Inferior parietal cortex (tissue), 1 donor: ENCODE results near the gene ECSIT.

Source experiments
- DNase-seq: peaks from one replicate; pipeline ENCODE4 v3.0.0-alpha.2; 2016; ENCODE audit errors: extremely low spot score

Gene ECSIT

DNA sequence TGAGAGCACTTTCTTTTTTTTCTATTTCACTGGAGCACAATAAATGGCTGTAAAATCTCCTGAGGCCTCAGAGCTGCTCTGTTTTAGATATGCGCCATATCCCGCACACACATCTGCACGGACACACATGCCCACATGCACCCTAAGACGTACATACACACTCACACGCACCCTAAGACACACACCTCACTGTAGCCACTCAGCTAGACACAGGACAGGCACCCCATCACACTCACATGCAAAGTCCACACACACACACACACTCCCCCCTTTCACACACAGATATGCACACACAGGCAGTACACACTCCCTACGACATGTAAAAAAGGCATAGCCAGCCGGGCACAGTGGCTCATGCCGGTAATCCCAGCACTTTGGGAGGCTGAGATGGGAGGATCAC lies 21.3 kb upstream of the ECSIT start:
- no peak for DNase-seq

GRCh38 chr19:11549386-11549953 lies 20.5 kb upstream of the ECSIT start:
- DNase-seq, result no peak

DNA sequence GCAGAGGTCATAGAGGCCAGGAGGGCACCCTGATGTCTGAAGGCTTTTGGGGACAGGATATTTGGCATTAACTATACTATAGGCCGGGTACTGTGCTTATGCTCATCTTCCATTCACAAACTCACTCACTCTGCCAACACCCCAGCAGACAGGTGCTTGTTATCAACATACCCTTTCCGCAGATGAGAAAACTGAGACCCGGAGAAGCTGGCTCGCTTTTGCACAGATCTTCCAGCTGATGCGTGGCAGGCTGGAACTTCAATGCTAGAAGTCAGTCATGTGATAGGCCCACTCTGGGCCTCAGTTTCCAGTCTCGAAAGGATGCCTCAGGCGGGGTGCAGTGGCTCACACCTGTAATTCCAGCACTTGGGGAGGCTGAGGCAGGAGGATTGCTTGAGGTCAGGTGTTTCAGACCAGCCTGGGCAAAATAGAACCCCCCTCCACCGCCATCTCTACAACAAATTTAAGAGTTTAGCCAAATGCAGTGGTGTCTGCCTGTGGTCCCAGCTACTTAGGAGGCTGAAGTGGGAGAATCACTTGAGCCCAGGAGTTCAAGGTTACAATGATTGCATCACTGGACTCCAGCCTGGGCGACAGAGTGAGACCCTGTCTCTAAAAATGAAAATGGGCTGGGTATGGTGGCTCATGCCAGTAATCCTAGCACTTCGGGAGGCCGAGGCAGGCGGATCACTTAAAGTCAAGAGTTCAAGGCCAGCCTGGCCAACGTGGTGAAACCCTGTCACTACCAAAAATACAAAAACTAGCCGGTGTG lies 19.2 kb upstream of the ECSIT start:
- no peak for DNase-seq

DNA sequence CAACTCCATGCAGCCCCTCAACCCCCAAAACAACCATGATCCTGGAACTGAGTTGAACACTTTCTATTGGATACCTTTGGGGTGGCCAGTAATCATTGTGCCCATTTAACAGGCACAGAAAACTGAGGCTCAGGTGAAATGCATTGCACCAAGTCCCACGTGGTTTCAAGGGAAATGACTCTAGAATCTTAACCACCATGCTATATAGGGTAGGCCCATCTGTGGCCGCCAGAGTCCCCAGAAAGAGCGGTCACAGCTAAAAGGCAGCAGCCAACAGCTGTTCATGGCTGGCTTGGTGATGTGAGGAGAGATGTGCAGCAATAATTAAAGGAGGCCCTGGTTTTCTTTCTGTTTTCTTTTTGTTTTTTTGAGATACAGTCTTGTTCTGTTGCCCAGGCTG lies 12.3 kb upstream of the ECSIT start:
- no peak for DNase-seq

- no peak for DNase-seq
Observed at GRCh38 chr19:11540645-11541044, 11.7 kb upstream of the ECSIT start.

DNA sequence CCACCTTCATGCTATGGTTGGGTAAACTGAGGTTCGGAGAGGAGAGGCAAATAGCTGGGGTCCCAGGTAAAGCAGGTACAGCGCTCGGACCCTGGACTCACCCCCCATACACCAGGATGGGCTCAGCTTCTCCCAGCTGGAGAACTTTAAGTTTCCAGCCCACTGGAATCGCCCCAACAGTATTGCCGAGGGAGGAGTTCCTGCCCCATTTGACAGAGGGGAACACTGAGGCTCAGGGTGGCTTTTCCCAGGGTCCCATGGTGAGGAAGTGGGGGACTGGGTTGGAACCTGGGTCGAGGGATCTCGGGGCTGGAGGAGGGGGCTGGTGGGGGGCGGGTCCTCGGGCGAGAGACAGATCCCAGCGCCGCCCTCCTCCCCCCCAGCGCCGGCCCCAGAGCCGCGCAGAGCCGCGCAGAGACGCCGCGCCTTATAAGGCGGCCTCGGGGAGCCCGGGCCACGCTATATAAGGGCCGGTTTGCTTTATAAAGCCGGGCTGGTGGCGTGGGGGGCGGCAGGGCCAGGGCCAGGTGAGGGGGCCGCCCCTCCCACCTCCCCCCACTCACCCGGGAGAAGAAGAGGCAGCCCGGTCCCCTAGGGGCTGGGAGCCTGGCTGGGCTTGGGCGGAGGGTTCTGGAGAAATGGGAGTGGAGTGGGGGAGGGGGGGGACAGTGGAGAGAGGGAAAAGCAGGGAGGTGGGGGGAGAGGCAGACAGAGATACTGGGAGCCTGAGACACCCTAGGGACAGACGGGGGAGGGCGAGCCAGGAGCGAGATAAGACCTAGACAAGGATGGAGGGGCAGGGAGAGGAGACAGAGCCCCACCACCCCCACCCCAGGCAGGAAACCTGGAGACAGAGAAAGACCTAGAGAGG lies 10.8 kb upstream of the ECSIT start:
- no peak for DNase-seq

DNA sequence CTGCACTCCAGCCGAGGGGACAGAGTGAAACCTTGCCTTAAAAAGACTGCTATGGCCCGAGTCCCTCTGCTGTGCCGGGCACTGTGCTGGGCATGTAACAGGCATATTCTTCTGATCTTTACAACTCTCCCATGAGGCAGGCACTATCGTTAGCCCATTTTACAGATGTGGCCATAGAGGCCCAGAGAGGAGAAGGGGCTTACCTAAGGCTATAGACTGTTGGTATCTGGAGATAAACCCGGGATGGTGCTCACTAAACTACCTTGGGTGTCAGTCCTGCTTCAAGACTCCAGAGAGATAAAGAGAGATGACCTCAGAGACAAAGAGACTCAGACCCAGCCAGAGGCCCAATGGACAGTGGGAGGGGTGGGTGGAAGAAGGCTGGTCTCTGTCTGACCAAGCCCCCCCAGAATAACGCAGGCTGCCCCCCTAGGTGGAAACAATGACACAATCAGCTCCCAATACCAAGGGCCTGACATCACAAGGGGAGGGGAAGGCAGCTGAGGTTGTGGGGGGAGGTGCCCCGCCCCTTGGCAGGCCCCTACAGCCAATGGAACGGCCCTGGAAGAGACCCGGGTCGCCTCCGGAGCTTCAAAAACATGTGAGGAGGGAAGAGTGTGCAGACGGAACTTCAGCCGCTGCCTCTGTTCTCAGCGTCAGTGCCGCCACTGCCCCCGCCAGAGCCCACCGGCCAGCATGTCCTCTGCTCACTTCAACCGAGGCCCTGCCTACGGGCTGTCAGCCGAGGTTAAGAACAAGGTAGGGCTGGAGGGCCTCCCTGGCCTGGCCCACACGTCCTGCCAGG lies 9.5 kb upstream of the ECSIT start, which contains the start of gene CNN1:
TSS of gene CNN1 (plus strand) at position 620 of the 805 bp plus-strand sequence. CDS start at position 697, 77 bp downstream.
- no peak for DNase-seq

DNA sequence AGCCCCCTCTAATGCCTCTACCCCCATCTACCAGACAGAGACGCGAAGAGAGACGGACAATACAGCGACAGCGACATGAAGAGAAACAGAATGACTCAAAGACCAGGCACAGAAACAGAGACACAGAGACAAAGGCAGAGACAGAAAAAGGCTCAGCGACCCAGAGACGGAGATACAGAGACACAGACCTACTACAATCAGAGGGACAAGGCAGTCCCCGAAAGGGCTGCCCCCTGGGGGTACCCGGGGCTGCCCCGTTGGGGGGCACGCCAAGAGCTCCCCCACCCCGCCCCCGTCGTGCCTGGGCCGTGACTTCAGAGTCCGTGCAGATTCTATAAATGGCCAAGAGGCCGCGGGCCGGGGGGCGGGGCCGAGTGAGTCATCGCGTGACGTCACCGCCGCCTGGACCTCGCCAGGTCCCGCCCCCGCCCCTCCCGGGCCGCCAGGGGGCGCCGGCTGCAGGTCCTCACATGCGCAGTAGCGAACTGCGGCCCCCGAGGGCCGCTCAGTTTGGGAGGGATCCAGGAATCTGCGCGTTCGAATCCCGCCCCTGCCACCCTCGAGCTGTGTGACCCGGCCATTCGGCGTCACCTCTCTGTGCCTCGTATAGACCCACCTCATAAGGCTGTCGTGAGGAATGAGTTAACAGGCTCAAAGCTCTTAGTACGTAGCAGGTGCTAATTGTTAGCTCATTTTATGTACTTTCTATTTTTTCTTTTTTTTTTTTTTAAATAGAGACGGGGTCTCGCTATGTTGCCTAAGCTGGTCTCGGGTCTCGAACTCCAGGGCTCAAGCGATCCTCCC lies 7.1 kb upstream of the ECSIT start:
- DNase-seq, result peak; percentile 74

GRCh38 chr19:11534948-11535347 lies 6.0 kb upstream of the ECSIT start:
- no peak for DNase-seq

DNA sequence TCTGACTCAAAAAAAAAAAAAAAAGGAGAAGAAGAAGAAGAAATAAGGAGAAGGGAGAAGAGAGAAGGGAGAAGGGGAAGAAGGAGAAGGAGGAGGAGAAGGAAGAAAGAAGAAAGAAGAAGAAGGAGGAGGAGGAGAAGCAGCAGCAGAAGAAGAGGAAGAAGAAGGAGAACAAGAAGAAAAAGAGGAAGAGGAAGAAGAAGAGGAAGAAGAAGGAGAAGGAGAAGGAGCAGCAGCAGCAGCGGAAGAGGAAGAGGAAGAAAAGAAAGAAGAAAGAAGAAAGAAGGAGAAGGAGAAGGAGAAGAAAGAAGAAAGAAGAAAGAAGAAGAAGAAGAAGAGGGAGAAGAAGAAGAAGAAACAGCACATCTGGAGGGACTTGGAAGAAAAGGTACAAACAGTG lies 5.6 kb upstream of the ECSIT start:
- DNase-seq, result no peak

GRCh38 chr19:11530432-11530831 lies 1.5 kb upstream of the ECSIT start:
- DNase-seq, result peak; percentile 97

- no peak for DNase-seq
Observed at GRCh38 chr19:11519138-11519537, 9.8 kb downstream of the ECSIT start.

GRCh38 chr19:11513946-11514345 lies 15.0 kb downstream of the ECSIT start:
- DNase-seq, result no peak

- no peak for DNase-seq
Observed at GRCh38 chr19:11510444-11510843, 18.5 kb downstream of the ECSIT start.

- DNase-seq, result no peak
Observed at GRCh38 chr19:11507370-11508078, 21.4 kb downstream of the ECSIT start.

DNA sequence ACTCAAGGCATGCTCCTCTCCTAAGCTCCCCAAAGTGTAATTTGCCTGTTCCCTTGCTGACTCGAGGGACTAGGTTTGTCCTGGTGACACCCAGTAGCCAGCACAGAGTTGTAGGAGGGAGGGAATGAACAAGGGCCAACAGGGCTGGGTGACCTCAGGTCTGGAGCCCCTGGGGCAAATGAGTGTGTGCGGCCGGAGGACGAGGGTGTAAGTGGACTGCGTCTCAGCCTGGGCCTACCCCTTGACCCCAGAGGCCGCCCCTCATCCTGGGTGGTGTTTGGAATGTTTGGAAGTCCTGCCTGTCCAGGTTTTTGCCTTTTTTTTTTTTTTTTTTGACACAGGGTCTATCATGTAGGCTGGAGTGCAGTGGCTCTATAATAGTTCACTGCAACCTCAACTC lies 22.0 kb downstream of the ECSIT start:
- DNase-seq, result no peak

GRCh38 chr19:11506101-11506555 lies 22.8 kb downstream of the ECSIT start:
- DNase-seq, result no peak

DNA sequence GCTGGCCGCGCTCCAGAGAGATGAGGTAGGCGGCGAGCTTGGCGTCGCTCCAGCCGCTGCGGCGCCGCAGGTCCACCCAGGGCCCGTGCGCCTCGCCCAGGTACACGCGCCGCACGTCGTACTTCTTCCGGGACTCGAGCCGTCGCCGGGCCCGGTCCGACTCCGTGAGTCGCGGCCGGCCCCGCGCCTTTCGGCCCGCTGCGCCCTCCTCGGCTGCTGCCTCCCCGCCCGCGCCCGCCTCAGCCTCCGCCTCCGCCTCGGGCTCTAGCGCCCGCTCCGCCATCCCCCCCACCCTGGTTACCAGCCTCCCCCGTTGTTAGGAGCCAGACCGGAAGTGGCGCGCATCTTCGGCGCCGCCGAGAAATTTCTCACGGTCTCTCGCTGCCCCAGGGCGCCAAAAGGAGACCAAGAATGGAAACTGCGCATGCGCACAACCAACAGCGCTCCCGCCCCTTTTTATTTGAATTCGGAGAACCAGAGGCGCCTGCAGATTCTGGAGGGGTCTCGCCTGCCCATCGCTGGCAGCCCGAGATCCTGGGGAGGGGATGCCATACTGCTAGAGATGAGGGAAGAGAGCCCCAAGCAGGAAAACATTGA lies 23.3 kb downstream of the ECSIT start, which contains the start of gene ZNF653:
TSS of gene ZNF653 (minus strand) at position 336 of the 597 bp plus-strand sequence. CDS start at position 283, 53 bp downstream.
- peak; percentile 97 for DNase-seq

- peak; percentile 93 for DNase-seq
Observed at GRCh38 chr19:11505032-11505503, 23.9 kb downstream of the ECSIT start.
